GM23248 (cell line): ENCODE data around the gene ZNF212.

Experiments
- EZH2 ChIP-seq: fragments of 200-600 bp; sonication (generic); IDR thresholded peaks from 2 replicates; pipeline ENCODE4 v1.6.1; 2018; ENCODE audit warnings: antibody characterized with exemption, mild to moderate bottlenecking; ENCODE audit not compliant: insufficient read depth, poor library complexity, severe bottlenecking
- EZH2phosphoT487 ChIP-seq: fragments of 200-600 bp; sonication (generic); IDR thresholded peaks from 2 replicates; pipeline ENCODE4 v1.6.1; 2018; ENCODE audit warnings: antibody characterized with exemption, moderate library complexity, mild to moderate bottlenecking, low read depth; ENCODE audit not compliant: insufficient read depth

DNA sequence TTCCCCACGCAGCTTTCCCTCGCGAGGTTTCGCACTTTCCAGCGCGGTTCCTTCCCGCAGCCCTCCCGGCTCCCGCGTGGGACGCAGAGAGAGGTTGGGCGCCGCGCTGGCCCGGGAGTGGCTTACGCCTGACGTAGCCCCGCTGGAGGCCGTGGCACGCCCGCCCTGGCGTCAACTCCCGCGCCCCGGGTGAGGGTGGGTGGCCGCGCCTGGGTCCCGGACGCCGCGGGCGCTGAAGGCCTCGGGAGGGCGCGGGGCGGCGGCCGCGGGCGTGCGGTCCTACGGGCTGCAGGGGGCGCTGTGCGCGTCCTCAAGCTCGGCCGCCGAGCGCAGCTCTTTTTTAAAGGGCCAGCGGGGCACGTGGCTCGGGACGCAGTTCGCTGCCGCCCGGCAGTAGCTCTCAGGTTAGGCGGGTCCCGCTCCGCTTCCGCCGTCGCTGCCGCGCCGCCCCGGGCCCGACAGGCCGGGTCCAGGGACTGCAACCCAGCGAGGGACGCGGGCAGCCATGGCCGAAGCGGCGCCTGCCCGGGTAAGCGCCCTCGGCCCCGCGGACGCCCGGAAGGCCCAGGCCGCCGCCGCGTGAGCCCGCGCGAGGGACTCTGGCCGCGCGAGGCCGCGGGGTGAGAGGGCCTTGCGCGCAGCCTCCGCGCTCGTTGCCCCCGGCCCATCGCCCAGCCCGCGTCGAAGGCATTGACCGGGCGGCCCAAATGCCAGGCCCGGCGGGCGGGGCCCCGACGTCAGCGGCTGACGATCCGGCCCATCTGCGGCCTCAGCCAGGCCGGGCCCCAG is 22.6 kb downstream of the ZNF212 start, which contains the start of gene ZNF783:
- no peak for TF ChIP-seq EZH2
- no peak for TF ChIP-seq EZH2phosphoT487
